ENCODE results near the gene SARS1. TPM values are rescaled to one million over a fixed set of nuclear protein-coding genes. Genes with fewer than 3 reads are reported as not detected.

Gene SARS1
- total RNA-seq, 2 experiments from 2014 or later: 277 to 290 TPM

DNA sequence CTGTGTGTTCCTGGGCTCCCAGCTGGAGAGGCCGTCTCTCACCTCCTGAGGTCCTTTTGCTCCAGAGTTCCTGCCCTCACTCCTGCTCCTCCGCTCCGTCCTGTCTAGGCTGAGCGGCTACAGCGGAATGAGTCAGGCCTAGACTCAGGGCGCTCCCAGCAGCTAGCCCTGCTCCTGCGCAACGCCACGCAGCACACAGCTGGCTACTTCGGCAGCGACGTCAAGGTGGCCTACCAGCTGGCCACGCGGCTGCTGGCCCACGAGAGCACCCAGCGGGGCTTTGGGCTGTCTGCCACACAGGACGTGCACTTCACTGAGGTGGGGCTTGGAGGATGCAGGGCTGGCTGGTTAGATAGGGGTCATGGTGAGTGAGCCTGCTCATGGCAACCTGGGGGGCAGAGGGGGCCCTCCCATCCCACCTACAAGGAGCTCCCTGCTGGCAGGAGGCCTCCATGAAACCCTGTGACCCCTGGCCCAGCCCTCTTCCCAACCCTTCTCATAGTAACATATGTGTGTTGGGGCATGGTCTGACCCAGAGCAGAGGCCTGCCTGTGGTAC, 54.1 kb downstream of the SARS1 start:
- Histone ChIP-seq H2AFZ (ENCODE audit: low read length) (no peak overlapping the region), H3K79me2 (ENCODE audit: insufficient read depth, low read depth, low read length) (no peaks in the 10 kb centered on the region), H3K9me3 (ENCODE audit: low read length) (no peaks in the 10 kb centered on the region), H3K27ac (ENCODE audit: low read depth, low read length, poor library complexity, severe bottlenecking) (no peak overlapping the region), H3K4me1 (ENCODE audit: insufficient read depth, low read length, poor library complexity, severe bottlenecking) (no peaks in the 10 kb centered on the region), H3K9me2 (ENCODE audit: insufficient read depth, low read length) (no peaks in the 10 kb centered on the region), H3K4me2 (ENCODE audit: low read length) (no peak overlapping the region), H3K36me3 (ENCODE audit: insufficient read depth, low read length) (no peaks in the 10 kb centered on the region), H4K20me1 (ENCODE audit: insufficient read depth, low read length) (no peaks in the 10 kb centered on the region), H3K4me3 (ENCODE audit: low read depth, low read length, poor library complexity, severe bottlenecking) (no peak overlapping the region)
- BruUV-seq (replicated peaks): no TSS peak
- CTCF ChIA-PET (ENCODE audit: unreplicated experiment): no interaction called here
- intact Hi-C loops (cut with micrococcal nuclease; ENCODE audit: unreplicated experiment): no loop called here
- TF ChIP-seq, protein P1, sequence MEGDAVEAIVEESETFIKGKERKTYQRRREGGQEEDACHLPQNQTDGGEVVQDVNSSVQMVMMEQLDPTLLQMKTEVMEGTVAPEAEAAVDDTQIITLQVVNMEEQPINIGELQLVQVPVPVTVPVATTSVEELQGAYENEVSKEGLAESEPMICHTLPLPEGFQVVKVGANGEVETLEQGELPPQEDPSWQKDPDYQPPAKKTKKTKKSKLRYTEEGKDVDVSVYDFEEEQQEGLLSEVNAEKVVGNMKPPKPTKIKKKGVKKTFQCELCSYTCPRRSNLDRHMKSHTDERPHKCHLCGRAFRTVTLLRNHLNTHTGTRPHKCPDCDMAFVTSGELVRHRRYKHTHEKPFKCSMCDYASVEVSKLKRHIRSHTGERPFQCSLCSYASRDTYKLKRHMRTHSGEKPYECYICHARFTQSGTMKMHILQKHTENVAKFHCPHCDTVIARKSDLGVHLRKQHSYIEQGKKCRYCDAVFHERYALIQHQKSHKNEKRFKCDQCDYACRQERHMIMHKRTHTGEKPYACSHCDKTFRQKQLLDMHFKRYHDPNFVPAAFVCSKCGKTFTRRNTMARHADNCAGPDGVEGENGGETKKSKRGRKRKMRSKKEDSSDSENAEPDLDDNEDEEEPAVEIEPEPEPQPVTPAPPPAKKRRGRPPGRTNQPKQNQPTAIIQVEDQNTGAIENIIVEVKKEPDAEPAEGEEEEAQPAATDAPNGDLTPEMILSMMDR (conservative IDR thresholded peaks at IDR 0.05; ENCODE audit: low read length): no peak
- no peak for TF ChIP-seq EZH2phosphoT487 (IDR thresholded peaks at IDR 0.05; ENCODE audit: borderline replicate concordance, low read depth, low read length)
- POLR2A ChIA-PET: no interaction called here
- no peak for DNase-seq (ENCODE audit: low spot score)

DNA sequence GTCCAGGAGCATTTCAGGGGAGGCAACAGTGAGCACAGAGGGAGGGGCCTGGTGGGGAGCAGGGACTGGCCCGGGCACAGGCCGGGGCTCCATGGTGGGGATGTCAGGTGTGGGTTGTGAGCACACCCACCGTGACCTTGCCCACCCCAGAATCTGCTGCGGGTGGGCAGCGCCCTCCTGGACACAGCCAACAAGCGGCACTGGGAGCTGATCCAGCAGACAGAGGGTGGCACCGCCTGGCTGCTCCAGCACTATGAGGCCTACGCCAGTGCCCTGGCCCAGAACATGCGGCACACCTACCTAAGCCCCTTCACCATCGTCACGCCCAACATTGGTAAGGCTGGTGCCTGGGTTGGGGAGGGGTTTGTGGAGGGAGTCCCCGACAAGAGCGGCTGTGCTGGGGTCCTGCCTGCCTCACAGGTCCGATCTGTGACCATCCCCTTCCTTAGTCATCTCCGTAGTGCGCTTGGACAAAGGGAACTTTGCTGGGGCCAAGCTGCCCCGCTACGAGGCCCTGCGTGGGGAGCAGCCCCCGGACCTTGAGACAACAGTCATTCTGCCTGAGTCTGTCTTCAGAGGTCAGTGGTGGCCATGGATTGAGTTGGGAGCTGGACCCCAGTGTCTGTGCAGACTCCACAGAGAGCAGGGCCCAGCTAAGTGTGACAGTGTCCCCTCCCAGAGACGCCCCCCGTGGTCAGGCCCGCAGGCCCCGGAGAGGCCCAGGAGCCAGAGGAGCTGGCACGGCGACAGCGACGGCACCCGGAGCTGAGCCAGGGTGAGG, 54.9 kb downstream of the SARS1 start:
- ChIA-PET POLR2A (no interaction called here), CTCF (ENCODE audit: unreplicated experiment) (no interaction called here)
- no peak overlapping the region for H2AFZ ChIP-seq (ENCODE audit: low read length)
- TF ChIP-seq, protein P1 (conservative IDR thresholded peaks at IDR 0.05; ENCODE audit: low read length): no peak
- TF ChIP-seq EZH2phosphoT487 (IDR thresholded peaks at IDR 0.05; ENCODE audit: borderline replicate concordance, low read depth, low read length): no peak
- H4K20me1 ChIP-seq (ENCODE audit: insufficient read depth, low read length): no peaks in the 10 kb centered on the region
- no peaks in the 10 kb centered on the region for H3K79me2 ChIP-seq (ENCODE audit: insufficient read depth, low read depth, low read length)
- H3K9me2 ChIP-seq (ENCODE audit: insufficient read depth, low read length): no peaks in the 10 kb centered on the region
- no peak for DNase-seq (ENCODE audit: low spot score)
- no peak overlapping the region for H3K4me2 ChIP-seq (ENCODE audit: low read length)
- no peaks in the 10 kb centered on the region for H3K36me3 ChIP-seq (ENCODE audit: insufficient read depth, low read length)
- no peak overlapping the region for H3K4me3 ChIP-seq (ENCODE audit: low read depth, low read length, poor library complexity, severe bottlenecking)
- intact Hi-C loops (cut with micrococcal nuclease; ENCODE audit: unreplicated experiment): no loop called here
- no TSS peak for BruUV-seq (replicated peaks)
- no peaks in the 10 kb centered on the region for H3K4me1 ChIP-seq (ENCODE audit: insufficient read depth, low read length, poor library complexity, severe bottlenecking)
- H3K9me3 ChIP-seq (ENCODE audit: low read length): no peaks in the 10 kb centered on the region
- H3K27ac ChIP-seq (ENCODE audit: low read depth, low read length, poor library complexity, severe bottlenecking): no peak overlapping the region
